ENCODE results near the gene ACP7. TPM values are rescaled to one million over a fixed set of nuclear protein-coding genes. Genes with fewer than 3 reads are reported as not detected.
"Not testable (repeated sequence)": the region's sequence is repeated elsewhere in the genome, so short reads cannot be mapped to it uniquely, and the experiment has no call there.

Gene ACP7
- total RNA-seq, 2 donors from 2014 or later, result 0.80 TPM; not detected in 1

DNA sequence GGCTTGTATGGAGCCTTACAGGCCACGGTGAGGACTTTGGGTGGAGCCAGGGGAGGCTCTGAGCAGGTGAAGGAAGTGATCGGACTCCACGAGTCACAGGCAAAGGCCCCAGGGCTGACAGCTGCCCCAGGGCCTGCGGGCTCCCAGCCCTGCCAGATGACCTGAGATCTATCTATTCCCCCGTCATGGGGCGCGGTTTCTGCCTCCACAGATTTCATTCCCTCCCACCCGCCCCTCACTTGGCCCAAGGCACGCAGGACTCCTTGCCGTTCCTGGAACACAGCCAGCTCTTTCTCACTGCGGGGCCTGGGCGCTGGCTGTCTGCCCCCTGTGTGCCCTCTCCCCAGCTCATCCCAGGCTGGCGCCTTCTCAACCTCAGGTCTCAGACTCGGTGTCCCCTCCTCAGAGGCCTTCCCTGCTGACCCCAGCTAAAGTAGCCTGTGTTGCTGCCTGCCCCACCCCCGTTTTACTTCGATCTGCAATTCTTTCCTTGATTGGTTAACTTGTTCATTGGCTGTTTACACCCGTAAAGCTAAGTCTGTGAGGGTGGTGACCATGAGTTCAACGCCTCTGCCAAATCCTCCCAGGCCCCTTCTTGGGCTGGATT lies 27.5 kb downstream of the ACP7 start:
- Histone ChIP-seq H3K36me3 (no peaks in the 10 kb centered on the region), H3K4me1 (replicated peaks) (no peaks in the 10 kb centered on the region), H3K27ac (no peak overlapping the region), H3K4me3 (no peak overlapping the region), H3K9me3 (no peaks in the 10 kb centered on the region), H3K27me3 (replicated peaks; ENCODE audit: insufficient read depth) (no peaks in the 10 kb centered on the region)
- no peak for DNase-seq (ENCODE audit: low spot score)
- intact Hi-C loops (cut with DNase I), result no loop called here
- TF ChIP-seq, protein P1, sequence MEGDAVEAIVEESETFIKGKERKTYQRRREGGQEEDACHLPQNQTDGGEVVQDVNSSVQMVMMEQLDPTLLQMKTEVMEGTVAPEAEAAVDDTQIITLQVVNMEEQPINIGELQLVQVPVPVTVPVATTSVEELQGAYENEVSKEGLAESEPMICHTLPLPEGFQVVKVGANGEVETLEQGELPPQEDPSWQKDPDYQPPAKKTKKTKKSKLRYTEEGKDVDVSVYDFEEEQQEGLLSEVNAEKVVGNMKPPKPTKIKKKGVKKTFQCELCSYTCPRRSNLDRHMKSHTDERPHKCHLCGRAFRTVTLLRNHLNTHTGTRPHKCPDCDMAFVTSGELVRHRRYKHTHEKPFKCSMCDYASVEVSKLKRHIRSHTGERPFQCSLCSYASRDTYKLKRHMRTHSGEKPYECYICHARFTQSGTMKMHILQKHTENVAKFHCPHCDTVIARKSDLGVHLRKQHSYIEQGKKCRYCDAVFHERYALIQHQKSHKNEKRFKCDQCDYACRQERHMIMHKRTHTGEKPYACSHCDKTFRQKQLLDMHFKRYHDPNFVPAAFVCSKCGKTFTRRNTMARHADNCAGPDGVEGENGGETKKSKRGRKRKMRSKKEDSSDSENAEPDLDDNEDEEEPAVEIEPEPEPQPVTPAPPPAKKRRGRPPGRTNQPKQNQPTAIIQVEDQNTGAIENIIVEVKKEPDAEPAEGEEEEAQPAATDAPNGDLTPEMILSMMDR (IDR thresholded peaks at IDR 0.05), result no peak
- TF ChIP-seq POLR2AphosphoS5 (IDR thresholded peaks at IDR 0.05) (no peak), POLR2A (IDR thresholded peaks at IDR 0.05) (no peak)
- 16% methylated on average over 18 of the region's 18 CpGs for WGBS

GRCh38 chr19:39112338-39112890 lies 28.2 kb downstream of the ACP7 start:
- Histone ChIP-seq H3K9me3 (no peaks in the 10 kb centered on the region), H3K27me3 (replicated peaks; ENCODE audit: insufficient read depth) (no peaks in the 10 kb centered on the region), H3K4me1 (replicated peaks) (no peaks in the 10 kb centered on the region), H3K27ac (no peak overlapping the region), H3K4me3 (no peak overlapping the region), H3K36me3 (no peaks in the 10 kb centered on the region)
- DNase-seq (ENCODE audit: low spot score), result no peak
- TF ChIP-seq, protein P1 (IDR thresholded peaks at IDR 0.05), result no peak
- TF ChIP-seq POLR2A (IDR thresholded peaks at IDR 0.05) (no peak), POLR2AphosphoS5 (IDR thresholded peaks at IDR 0.05) (no peak)
- WGBS, result 85% methylated on average over 15 of the region's 15 CpGs
- intact Hi-C loops (cut with DNase I), result no loop called here

GRCh38 chr19:39113199-39113598 lies 29.0 kb downstream of the ACP7 start:
- H3K9me3 ChIP-seq, result no peaks in the 10 kb centered on the region
- no peaks in the 10 kb centered on the region for H3K27me3 ChIP-seq (replicated peaks; ENCODE audit: insufficient read depth)
- 79% methylated on average over 10 of the region's 10 CpGs for WGBS
- no peaks in the 10 kb centered on the region for H3K4me1 ChIP-seq (replicated peaks)
- no peak overlapping the region for H3K27ac ChIP-seq
- H3K4me3 ChIP-seq, result no peak overlapping the region
- DNase-seq (ENCODE audit: low spot score), result no peak
- intact Hi-C loops (cut with DNase I), result no loop called here
- no peak for TF ChIP-seq POLR2AphosphoS5 (IDR thresholded peaks at IDR 0.05)
- TF ChIP-seq POLR2A (IDR thresholded peaks at IDR 0.05), result no peak
- TF ChIP-seq, protein P1 (IDR thresholded peaks at IDR 0.05), result no peak
- no peaks in the 10 kb centered on the region for H3K36me3 ChIP-seq

DNA sequence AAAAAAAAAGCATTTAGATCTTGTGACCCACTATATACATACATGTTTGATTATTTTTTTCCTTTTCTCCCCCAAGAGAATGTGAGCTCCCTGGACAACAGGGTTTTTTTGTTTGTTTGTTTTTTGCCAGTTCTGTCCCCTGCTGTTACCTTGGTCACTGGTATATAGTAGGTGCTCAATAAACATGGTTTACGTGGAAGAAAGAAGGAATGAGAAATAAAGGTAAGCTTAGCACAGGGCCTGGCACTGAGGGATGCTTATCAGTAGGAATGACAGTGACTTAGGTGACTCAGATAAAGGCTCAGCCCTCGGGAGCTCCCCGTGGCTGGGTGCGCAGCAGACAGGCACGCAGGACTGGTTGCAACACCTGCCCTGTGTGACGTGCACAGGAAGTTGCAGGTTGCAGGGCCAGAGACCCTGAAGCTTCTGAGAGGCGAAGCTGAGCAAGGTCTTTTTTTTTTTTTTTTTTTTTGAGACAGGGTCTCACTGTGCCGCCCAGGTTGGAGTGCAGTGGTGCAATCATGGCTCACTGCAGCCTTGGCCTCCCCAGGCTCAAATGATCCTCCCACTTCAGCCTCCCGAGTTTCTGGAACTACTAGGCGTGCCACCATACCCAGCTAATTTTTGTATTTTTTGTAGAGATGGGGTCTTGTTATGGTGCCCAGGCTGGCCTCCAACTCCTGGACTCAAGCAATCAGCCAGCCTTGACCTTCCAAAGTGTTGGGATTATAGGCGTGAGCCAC lies 31.1 kb downstream of the ACP7 start:
- H3K27me3 ChIP-seq (replicated peaks; ENCODE audit: insufficient read depth), result no peaks in the 10 kb centered on the region
- 85% methylated on average over 11 of the region's 11 CpGs for WGBS

DNA sequence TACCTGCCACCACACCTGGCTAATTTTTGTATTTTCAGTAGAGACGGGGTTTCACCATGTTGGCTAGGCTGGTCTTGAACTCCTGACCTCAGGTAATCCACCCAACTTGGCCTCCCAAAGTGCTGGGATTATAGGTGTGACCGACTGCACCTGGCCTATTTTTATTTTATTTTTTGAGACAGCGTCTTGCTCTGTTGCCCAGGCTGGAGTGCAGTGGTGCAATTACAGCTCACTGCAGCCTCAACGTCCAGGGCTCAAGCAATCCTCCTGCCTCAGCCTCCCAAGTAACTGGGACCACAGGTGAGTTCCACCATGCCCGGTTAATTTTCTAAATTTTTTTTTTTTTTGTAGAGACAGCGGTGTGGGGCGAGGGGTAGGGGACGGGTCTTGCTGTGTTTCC lies 32.9 kb downstream of the ACP7 start:
- H3K4me1 ChIP-seq (replicated peaks); H3K4me3 ChIP-seq; H3K27ac ChIP-seq; intact Hi-C loops (cut with DNase I); H3K36me3 ChIP-seq; H3K27me3 ChIP-seq (replicated peaks; ENCODE audit: insufficient read depth); DNase-seq (ENCODE audit: low spot score); H3K9me3 ChIP-seq: not testable (repeated sequence)
- 81% methylated on average over 8 of the region's 8 CpGs for WGBS

More for the DNA sequence above, 31.1 kb downstream of the ACP7 start:
- Histone ChIP-seq H3K4me1 (replicated peaks) (no peaks in the 10 kb centered on the region), H3K27ac (no peak overlapping the region), H3K36me3 (no peaks in the 10 kb centered on the region), H3K9me3 (no peaks in the 10 kb centered on the region), H3K4me3 (no peak overlapping the region)
- TF ChIP-seq POLR2A (IDR thresholded peaks at IDR 0.05), result no peak
- TF ChIP-seq, protein P1 (IDR thresholded peaks at IDR 0.05), result no peak
- TF ChIP-seq POLR2AphosphoS5 (IDR thresholded peaks at IDR 0.05), result no peak
- DNase-seq (ENCODE audit: low spot score), result no peak
- intact Hi-C loops (cut with DNase I), result no loop called here

All from prostate gland (tissue), 2 donors.